Mammary epithelial cell (primary cell): ENCODE measurements around the gene GTF2H2.
"Not testable (repeated sequence)": the region's sequence is repeated elsewhere in the genome, so short reads cannot be mapped to it uniquely, and the experiment has no call there.

ENCODE experiments used
- EZH2 ChIP-seq: IDR thresholded peaks from 2 replicates; pipeline ENCODE4 v1.6.1; 2012; ENCODE audit warnings: low read length, inconsistent platforms, borderline replicate concordance
- TF ChIP-seq, protein P1 (sequence below), 2 donors: IDR thresholded peaks in 1 of 2; conservative IDR thresholded peaks in 1 of 2; 2 replicates each; pipeline ENCODE4 v1.5.1; 2011 to 2012; ENCODE audit warnings: inconsistent platforms in 2 of 2, low read length in 2 of 2, mild to moderate bottlenecking in 2 of 2, control low read depth in 1 of 2, low read depth in 1 of 2; ENCODE audit not compliant: insufficient read depth in 1 of 2; ENCODE audit errors: extremely low read depth in 1 of 2

DNA sequence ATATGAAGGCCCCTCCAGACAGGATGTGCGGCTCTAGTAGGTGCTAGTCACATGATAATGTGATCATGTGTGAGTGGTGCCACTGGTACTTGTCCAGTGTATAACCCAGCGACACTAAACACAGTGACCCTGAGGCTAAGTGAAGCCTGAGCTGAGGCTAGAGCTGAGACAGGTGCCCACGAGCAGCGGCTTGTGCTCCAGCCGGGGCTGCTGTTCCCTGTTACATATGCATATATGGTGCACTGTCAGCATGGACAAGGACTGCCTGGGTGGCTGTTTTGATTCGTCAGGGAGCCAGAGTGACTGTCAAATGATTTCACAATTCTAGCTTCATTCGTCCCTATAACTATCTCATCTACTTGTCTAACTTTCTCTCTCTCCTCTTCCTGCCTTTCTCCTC is 60.5 kb downstream of the GTF2H2 start:
- TF ChIP-seq, protein P1, sequence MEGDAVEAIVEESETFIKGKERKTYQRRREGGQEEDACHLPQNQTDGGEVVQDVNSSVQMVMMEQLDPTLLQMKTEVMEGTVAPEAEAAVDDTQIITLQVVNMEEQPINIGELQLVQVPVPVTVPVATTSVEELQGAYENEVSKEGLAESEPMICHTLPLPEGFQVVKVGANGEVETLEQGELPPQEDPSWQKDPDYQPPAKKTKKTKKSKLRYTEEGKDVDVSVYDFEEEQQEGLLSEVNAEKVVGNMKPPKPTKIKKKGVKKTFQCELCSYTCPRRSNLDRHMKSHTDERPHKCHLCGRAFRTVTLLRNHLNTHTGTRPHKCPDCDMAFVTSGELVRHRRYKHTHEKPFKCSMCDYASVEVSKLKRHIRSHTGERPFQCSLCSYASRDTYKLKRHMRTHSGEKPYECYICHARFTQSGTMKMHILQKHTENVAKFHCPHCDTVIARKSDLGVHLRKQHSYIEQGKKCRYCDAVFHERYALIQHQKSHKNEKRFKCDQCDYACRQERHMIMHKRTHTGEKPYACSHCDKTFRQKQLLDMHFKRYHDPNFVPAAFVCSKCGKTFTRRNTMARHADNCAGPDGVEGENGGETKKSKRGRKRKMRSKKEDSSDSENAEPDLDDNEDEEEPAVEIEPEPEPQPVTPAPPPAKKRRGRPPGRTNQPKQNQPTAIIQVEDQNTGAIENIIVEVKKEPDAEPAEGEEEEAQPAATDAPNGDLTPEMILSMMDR (conservative IDR thresholded peaks at IDR 0.05 in 1 of 2, IDR thresholded peaks at IDR 0.05 in 1 of 2; ENCODE audit: extremely low read depth in 1 of 2, insufficient read depth in 1 of 2, low read depth in 1 of 2, low read length in 2 of 2) = not testable (repeated sequence)
- TF ChIP-seq EZH2 = not testable (repeated sequence)
